CD4-positive, CD25-positive, alpha-beta regulatory T cell (primary cell): ENCODE data around the gene SELPLG. TPM values are rescaled to one million over a fixed set of nuclear protein-coding genes. Genes with fewer than 3 reads are reported as not detected.
"Not testable (repeated sequence)": the region's sequence is repeated elsewhere in the genome, so short reads cannot be mapped to it uniquely, and the experiment has no call there.

Experiments
- ATAC-seq, 2 donors: fragments of 150-1000 bp; cut with Tn5 transposase; one replicate each; pipeline ENCODE4 v1.10.0; 2021; ENCODE audit warnings: low read depth in 2 of 2, moderate number of reproducible peaks in 2 of 2, moderate library complexity in 1 of 2
- DNase-seq, 3 donors: peaks; one replicate each; pipeline versions ENCODE4 v3.0.0 to v3.0.0-alpha.2; 2012 to 2022; ENCODE audit warnings: mixed read lengths in 1 of 3
- H3K27ac ChIP-seq: one replicate; pipeline ENCODE4 v1.7.0; 2013; ENCODE audit warnings: mild to moderate bottlenecking, low read length; ENCODE audit not compliant: insufficient read depth, poor library complexity, severe bottlenecking
- H3K27me3 ChIP-seq: one replicate; pipeline ENCODE4 v1.7.0; 2013; ENCODE audit warnings: low read length; ENCODE audit not compliant: control insufficient read depth, insufficient read depth
- H3K36me3 ChIP-seq: one replicate; pipeline ENCODE4 v1.7.0; 2013; ENCODE audit warnings: mild to moderate bottlenecking, low read length, moderate library complexity; ENCODE audit not compliant: control insufficient read depth, insufficient read depth
- H3K4me1 ChIP-seq: 2 replicates; pipeline ENCODE4 v1.7.0; 2013; ENCODE audit warnings: mild to moderate bottlenecking, low read length; ENCODE audit not compliant: insufficient read depth, control insufficient read depth, poor library complexity, severe bottlenecking
- H3K4me3 ChIP-seq: one replicate; pipeline ENCODE4 v1.7.0; 2013; ENCODE audit warnings: low read depth, mild to moderate bottlenecking, low read length, moderate library complexity
- H3K9me3 ChIP-seq, 2 experiments: 1 replicate in 1 of 2; 2 replicates in 1 of 2; pipeline ENCODE4 v1.7.0; 2013; ENCODE audit warnings: low read length in 2 of 2, mild to moderate bottlenecking in 1 of 2, moderate library complexity in 1 of 2; ENCODE audit not compliant: control insufficient read depth in 2 of 2
- H3K27ac Mint-ChIP-seq, 3 donors: one replicate each; pipeline ENCODE4 v1.8.0; 2020 to 2022; ENCODE audit warnings: mild to moderate bottlenecking in 3 of 3, mixed read lengths in 3 of 3, moderate library complexity in 2 of 3
- H3K27me3 Mint-ChIP-seq: one replicate; pipeline ENCODE4 v1.8.0; 2022; ENCODE audit warnings: mild to moderate bottlenecking, mixed read lengths
- H3K36me3 Mint-ChIP-seq: one replicate; pipeline ENCODE4 v1.8.0; 2020; ENCODE audit warnings: mixed read lengths
- H3K4me1 Mint-ChIP-seq, 4 donors: one replicate each; pipeline ENCODE4 v1.8.0; 2020 to 2022; ENCODE audit warnings: mixed read lengths in 4 of 4, mild to moderate bottlenecking in 1 of 4
- H3K4me3 Mint-ChIP-seq, 4 donors: one replicate each; pipeline ENCODE4 v1.8.0; 2020 to 2022; ENCODE audit warnings: mild to moderate bottlenecking in 4 of 4, mixed read lengths in 4 of 4, moderate library complexity in 3 of 4
- H3K9me3 Mint-ChIP-seq, 7 donors: one replicate each; pipeline ENCODE4 v1.8.0; 2020 to 2022; ENCODE audit warnings: mixed read lengths in 7 of 7, mild to moderate bottlenecking in 3 of 7, moderate library complexity in 2 of 7
- polyA plus RNA-seq, 4 donors: library from polyadenylated mRNA; unstranded; fragments of 300-500 nt; fragmentation: Illumina TruSeq; gene quantifications; one replicate each; pipeline ENCODE4 v1.2.3, GENCODE V29; 2021
- total RNA-seq: library from RNA; stranded (reverse); gene quantifications from one replicate; pipeline ENCODE4 v1.2.3, GENCODE V29; 2022

The SELPLG gene
- total and polyA plus RNA-seq, 5 donors from 2014 or later = 218 to 844 (median 816) TPM

DNA sequence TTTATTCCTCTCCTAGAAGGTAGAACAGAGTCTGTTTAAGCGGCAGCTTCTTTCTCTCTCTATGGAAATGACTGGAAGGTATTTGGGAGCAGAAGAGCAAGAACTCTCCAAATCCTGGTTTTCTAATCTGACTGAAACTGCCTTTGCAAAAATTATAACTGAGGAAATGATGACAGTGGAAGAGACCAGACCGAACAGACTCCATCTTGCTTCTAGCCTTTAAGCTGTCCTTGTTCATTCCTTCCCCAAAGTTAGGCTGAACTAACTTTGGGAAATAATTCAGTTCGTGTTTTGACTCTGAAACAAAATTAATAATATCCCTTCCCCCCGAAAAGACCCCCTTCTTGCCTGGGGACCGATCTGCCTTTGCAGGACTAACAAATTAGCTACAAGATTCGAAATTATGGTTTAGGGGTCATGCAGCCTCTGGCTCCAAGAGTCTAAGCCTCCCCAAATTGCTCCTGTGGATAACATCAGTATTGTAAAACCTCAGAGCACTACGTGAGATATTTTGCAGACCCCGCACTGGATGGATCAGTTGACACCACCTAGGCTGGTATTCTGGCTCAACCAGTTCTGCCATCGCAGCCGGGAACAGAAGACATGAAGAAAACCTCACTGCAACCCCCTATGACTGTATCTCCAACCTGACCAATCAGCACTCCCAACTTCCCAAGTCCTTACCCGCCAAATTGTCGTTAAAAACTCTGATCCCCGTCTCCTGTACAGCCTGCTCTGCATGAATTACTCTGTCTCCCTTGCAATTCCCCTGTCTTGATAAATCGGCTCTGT, 14.1 kb downstream of the SELPLG start:
- H3K27me3 ChIP-seq = no peaks in the 10 kb centered on the region
- Mint-ChIP-seq H3K4me3 (peak overlapping the region in 1 of 4 donors; percentile 31), H3K27me3 (no peaks in the 10 kb centered on the region), H3K36me3 (peaks cover 46% of the 10 kb centered on the region), H3K4me1 (peaks cover 20 to 92% (median 47%) of the 10 kb centered on the region in 4 donors), H3K27ac (peak overlapping the region; percentile 45 to 92 (median 91)), H3K9me3 (peaks cover 0 to 10% (median 1%) of the 10 kb centered on the region in 7 donors)
- no peak for ATAC-seq
- H3K4me1 ChIP-seq = peaks cover 61% of the 10 kb centered on the region
- peaks cover 2 to 6% of the 10 kb centered on the region in 2 experiments for H3K9me3 ChIP-seq
- H3K27ac ChIP-seq = peak overlapping the region; percentile 79
- no peak for DNase-seq
- no peak overlapping the region for H3K4me3 ChIP-seq
- peaks cover 61% of the 10 kb centered on the region for H3K36me3 ChIP-seq

DNA sequence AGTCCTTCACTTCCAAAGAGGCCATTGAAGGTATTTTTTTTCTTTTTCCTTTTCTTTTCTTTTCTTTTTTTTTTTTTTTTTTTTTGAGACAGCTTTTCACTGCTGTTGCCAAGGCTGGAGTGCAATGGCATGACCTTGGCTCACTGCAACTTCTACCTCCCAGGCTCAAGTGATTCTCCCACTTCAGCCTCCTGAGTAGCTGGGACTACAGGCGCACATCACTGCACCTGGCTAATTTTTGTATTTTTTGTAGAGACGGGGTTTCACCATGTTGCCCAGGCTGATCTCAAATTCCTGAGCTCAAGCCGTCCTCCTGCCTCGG, 14.8 kb downstream of the SELPLG start:
- Mint-ChIP-seq H3K36me3 (peaks cover 42% of the 10 kb centered on the region), H3K4me1 (peaks cover 20 to 90% (median 51%) of the 10 kb centered on the region in 4 donors), H3K9me3 (peaks cover 0 to 10% (median 1%) of the 10 kb centered on the region in 7 donors), H3K4me3 (peak overlapping the region in 2 of 4 donors; percentile 52 to 91), H3K27ac (peak overlapping the region; percentile 5 to 92 (median 91))
- H3K27ac ChIP-seq = peak overlapping the region; percentile 79
- DNase-seq, H3K27me3 Mint-ChIP-seq, H3K27me3 ChIP-seq, ATAC-seq, H3K9me3 ChIP-seq, H3K4me3 ChIP-seq: not testable (repeated sequence)
- peaks cover 55% of the 10 kb centered on the region for H3K36me3 ChIP-seq
- peaks cover 57% of the 10 kb centered on the region for H3K4me1 ChIP-seq

DNA sequence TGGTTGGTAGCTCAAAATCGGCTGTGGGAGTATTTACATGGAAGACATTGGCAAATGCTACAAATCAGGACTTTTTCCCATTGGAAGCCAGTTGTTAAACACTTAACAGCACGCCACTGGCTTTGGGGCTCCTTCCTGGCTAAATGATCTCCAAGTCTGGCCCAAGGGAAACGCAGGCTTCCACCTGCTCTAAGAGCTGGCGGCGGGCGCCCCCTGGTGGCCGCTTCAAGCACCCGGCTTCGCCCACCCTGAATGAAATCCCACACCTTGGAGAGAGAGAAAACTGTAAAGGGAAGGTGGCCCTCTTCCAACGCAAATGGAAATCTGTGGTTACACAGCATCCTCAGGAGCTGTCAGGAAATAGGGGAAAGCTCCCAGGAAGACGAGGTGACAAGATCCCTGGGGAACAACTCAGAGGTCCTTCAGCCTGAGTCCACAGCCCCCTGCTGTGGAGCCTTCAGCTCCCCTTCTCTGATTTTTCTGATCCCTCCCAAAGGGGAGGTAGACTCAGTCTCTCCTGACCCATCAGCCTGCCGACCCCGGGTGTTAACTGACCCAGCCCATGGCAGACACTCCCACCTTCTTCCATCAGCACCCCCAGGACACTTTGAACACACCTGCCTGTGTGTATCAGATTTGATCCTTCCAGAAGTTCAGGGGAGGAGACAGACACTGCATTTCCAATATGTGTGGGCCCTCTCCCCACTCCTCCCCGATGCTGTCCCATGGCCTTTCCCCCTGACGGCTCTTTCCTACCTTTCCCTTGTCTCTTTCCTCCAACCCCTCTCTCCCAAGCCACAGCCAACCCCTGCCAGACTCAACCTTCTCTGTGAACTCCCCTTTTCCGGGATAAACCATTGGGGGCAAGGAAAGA, 15.4 kb downstream of the SELPLG start:
- Mint-ChIP-seq H3K9me3 (peaks cover 0 to 10% (median 0%) of the 10 kb centered on the region in 7 donors), H3K4me1 (peaks cover 20 to 84% (median 50%) of the 10 kb centered on the region in 4 donors), H3K36me3 (peaks cover 36% of the 10 kb centered on the region), H3K4me3 (peak overlapping the region; percentile 33 to 91 (median 66)), H3K27ac (peak overlapping the region; percentile 91 to 98 (median 92)), H3K27me3 (no peaks in the 10 kb centered on the region)
- Histone ChIP-seq H3K27me3 (no peaks in the 10 kb centered on the region), H3K4me1 (peaks cover 55% of the 10 kb centered on the region), H3K4me3 (no peak overlapping the region), H3K27ac (peak overlapping the region; percentile 79), H3K36me3 (peaks cover 49% of the 10 kb centered on the region), H3K9me3 (peaks cover 2 to 6% of the 10 kb centered on the region in 2 experiments)
- DNase-seq = peak; percentile 68 to 78 (median 76)
- ATAC-seq = peak; percentile 54 to 60

DNA sequence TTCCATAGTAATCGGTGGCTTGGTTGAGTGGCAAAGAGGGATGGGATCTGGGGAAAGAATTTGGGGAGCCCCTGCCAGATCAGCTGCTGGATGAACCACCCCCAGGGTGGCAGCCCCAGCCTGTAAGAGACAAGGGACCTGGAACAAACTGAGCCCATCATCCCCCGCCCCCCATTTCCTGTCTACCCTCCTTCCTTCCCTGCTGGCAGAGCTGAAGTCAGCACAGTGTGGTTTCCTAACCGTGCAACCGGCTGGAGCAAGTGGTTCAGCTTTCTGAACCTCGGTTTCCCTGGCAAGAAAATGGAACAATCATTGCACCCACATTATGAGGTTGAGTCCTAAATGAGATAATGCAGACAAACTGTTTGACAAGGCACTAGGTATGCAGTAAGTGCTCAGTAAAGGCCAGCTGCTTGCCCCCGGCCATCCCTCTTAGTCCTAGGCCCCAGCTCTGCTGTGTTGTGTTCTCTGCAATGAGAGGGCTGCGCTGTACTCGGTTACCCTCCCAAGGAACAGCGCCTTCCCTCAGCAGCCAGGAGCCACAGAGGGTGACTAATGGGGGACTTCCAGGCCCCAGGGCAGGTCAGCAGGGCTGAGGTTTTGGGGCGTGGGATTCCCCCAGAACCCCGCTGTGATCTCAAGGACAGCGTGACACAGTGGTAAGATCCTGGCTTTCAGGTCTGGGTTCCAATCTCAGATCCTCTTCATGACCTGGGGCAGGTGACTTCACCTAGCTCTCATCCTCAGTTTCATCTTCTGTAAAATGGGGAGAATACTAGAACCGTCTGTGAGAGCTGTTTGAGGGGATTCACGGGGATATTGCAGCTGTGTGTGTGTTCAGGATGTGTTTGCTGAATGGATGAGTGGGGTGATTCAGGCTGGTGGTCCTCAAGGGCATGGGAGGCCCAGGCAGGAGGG, 16.5 kb downstream of the SELPLG start:
- Mint-ChIP-seq H3K27ac (peak overlapping the region; percentile 88 to 94 (median 92)), H3K27me3 (no peaks in the 10 kb centered on the region), H3K4me1 (peaks cover 20 to 76% (median 48%) of the 10 kb centered on the region in 4 donors), H3K36me3 (peaks cover 32% of the 10 kb centered on the region), H3K4me3 (peak overlapping the region; percentile 59 to 91 (median 71)), H3K9me3 (peaks cover 0 to 10% (median 0%) of the 10 kb centered on the region in 7 donors)
- Histone ChIP-seq H3K9me3 (peaks cover 2 to 6% of the 10 kb centered on the region in 2 experiments), H3K4me1 (peaks cover 44% of the 10 kb centered on the region), H3K4me3 (peak overlapping the region; percentile 9), H3K27ac (peak overlapping the region; percentile 79), H3K27me3 (no peaks in the 10 kb centered on the region), H3K36me3 (peaks cover 38% of the 10 kb centered on the region)
- DNase-seq (peak; percentile 44 to 72 (median 60)), ATAC-seq (peak; percentile 73 to 75)

DNA sequence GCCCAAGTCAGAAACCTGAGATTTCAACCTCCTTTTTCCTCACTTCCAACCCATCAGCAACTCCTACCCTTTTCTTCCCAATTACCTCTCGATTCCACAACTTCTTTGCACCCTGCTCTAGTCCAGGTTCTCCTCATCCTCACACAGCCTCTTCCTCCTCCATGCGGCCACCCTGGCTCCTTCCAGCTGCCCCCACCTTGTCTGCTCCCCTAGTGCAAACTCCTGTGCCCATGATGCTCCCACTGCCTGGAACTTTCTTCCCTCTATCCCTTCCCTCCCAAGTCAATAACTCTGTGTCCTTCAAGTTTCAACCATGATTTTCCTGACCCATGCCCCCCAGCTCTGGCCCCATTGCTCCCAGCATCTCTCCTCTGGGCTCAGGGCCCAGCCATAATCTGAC, 17.3 kb downstream of the SELPLG start:
- Histone ChIP-seq H3K9me3 (peaks cover 2 to 6% of the 10 kb centered on the region in 2 experiments), H3K27ac (peak overlapping the region; percentile 79), H3K4me1 (peaks cover 36% of the 10 kb centered on the region), H3K27me3 (no peaks in the 10 kb centered on the region), H3K36me3 (peaks cover 30% of the 10 kb centered on the region), H3K4me3 (no peak overlapping the region)
- DNase-seq = no peak
- Mint-ChIP-seq H3K36me3 (peaks cover 26% of the 10 kb centered on the region), H3K27ac (peak overlapping the region; percentile 87 to 94 (median 92)), H3K4me3 (peak overlapping the region in 2 of 4 donors; percentile 43 to 91), H3K9me3 (peaks cover 0 to 10% (median 0%) of the 10 kb centered on the region in 7 donors), H3K4me1 (peaks cover 20 to 71% (median 48%) of the 10 kb centered on the region in 4 donors), H3K27me3 (no peaks in the 10 kb centered on the region)
- ATAC-seq = no peak

DNA sequence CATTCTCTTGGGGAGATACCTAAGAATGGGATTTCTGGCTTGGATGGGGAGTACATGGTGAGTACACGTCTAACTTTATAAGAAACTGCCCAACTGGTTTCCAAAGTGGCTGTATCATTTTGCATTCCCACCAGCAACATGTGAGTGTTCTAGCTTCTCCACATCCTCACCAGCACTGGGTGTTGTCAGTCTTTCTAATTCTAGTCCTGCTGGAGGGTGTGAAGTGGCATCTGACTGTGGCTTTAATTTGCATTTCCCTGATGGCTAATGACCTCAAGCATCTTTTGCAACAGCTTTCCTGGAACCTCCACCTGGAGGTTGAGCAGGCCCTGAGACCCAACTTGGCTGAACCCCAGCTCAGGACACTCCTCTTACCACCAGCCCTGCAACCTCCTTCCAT, 17.8 kb downstream of the SELPLG start:
- Histone ChIP-seq H3K9me3 (peaks cover 2 to 6% of the 10 kb centered on the region in 2 experiments), H3K27ac (peak overlapping the region; percentile 79), H3K4me3 (no peak overlapping the region), H3K4me1 (peaks cover 32% of the 10 kb centered on the region), H3K27me3 (no peaks in the 10 kb centered on the region), H3K36me3 (peaks cover 26% of the 10 kb centered on the region)
- Mint-ChIP-seq H3K27ac (peak overlapping the region; percentile 20 to 94 (median 92)), H3K4me1 (peaks cover 20 to 67% (median 44%) of the 10 kb centered on the region in 4 donors), H3K36me3 (peaks cover 22% of the 10 kb centered on the region), H3K4me3 (peak overlapping the region in 1 of 4 donors; percentile 91), H3K27me3 (no peaks in the 10 kb centered on the region), H3K9me3 (peaks cover 0 to 10% (median 0%) of the 10 kb centered on the region in 7 donors)
- ATAC-seq = no peak
- no peak for DNase-seq
